ENCODE results near the gene USH2A.

Gene USH2A

GRCh38 chr1:215648957-215649356, 774.3 kb downstream of the USH2A start:
- DNase-seq (ENCODE audit: low read depth in 2 of 2) = no peak

- no peak for DNase-seq (ENCODE audit: low read depth in 2 of 2)
These were observed 775.5 kb downstream of the USH2A start for GRCh38 chr1:215647738-215648137.

GRCh38 chr1:215645861-215646260, 777.4 kb downstream of the USH2A start:
- no peak for DNase-seq (ENCODE audit: low read depth in 2 of 2)

- DNase-seq (ENCODE audit: low read depth in 2 of 2) = no peak
These were observed 778.1 kb downstream of the USH2A start for GRCh38 chr1:215645182-215645581.

GRCh38 chr1:215643592-215644321, 779.5 kb downstream of the USH2A start:
- no peak for DNase-seq (ENCODE audit: low read depth in 2 of 2)

GRCh38 chr1:215640429-215641148, 782.7 kb downstream of the USH2A start:
- DNase-seq (ENCODE audit: low read depth in 2 of 2) = no peak

- DNase-seq (ENCODE audit: low read depth in 2 of 2) = no peak
These were observed 786.1 kb downstream of the USH2A start for GRCh38 chr1:215637041-215637573.

GRCh38 chr1:215636258-215636965, 786.8 kb downstream of the USH2A start:
- DNase-seq (ENCODE audit: low read depth in 2 of 2) = peak in 1 of 2 experiments; percentile 22

GRCh38 chr1:215635827-215636226, 787.4 kb downstream of the USH2A start:
- no peak for DNase-seq (ENCODE audit: low read depth in 2 of 2)

- DNase-seq (ENCODE audit: low read depth in 2 of 2) = no peak
These were observed 791.8 kb downstream of the USH2A start for GRCh38 chr1:215631489-215631888.

GRCh38 chr1:215631040-215631439, 792.2 kb downstream of the USH2A start:
- no peak for DNase-seq (ENCODE audit: low read depth in 2 of 2)

GRCh38 chr1:215625949-215626348, 797.3 kb downstream of the USH2A start:
- no peak for DNase-seq (ENCODE audit: low read depth in 2 of 2)

GRCh38 chr1:215623162-215623561, 800.1 kb downstream of the USH2A start:
- no peak for DNase-seq (ENCODE audit: low read depth in 2 of 2)

- no peak for DNase-seq (ENCODE audit: low read depth in 2 of 2)
These were observed 805.3 kb downstream of the USH2A start for GRCh38 chr1:215617979-215618378.

GRCh38 chr1:215612391-215612790, 810.9 kb downstream of the USH2A start:
- no peak for DNase-seq (ENCODE audit: low read depth in 2 of 2)

GRCh38 chr1:215608646-215609045, 814.6 kb downstream of the USH2A start:
- DNase-seq (ENCODE audit: low read depth in 2 of 2) = no peak

GRCh38 chr1:215607412-215607811, 815.8 kb downstream of the USH2A start:
- no peak for DNase-seq (ENCODE audit: low read depth in 2 of 2)

- no peak for DNase-seq (ENCODE audit: low read depth in 2 of 2)
These were observed 816.6 kb downstream of the USH2A start for GRCh38 chr1:215606564-215607168.

GRCh38 chr1:215606036-215606435, 817.2 kb downstream of the USH2A start:
- DNase-seq (ENCODE audit: low read depth in 2 of 2) = no peak

GRCh38 chr1:215605011-215605621, 818.1 kb downstream of the USH2A start:
- no peak for DNase-seq (ENCODE audit: low read depth in 2 of 2)

GRCh38 chr1:215603319-215603718, 819.9 kb downstream of the USH2A start:
- DNase-seq (ENCODE audit: low read depth in 2 of 2) = no peak

GRCh38 chr1:215601276-215601675, 822.0 kb downstream of the USH2A start:
- DNase-seq (ENCODE audit: low read depth in 2 of 2) = no peak

Measured in fibroblast of skin of left quadriceps (primary cell).